Osteocyte (in vitro differentiated cells): ENCODE results near the gene IMPDH1. TPM values are rescaled to one million over a fixed set of nuclear protein-coding genes. Genes with fewer than 3 reads are reported as not detected.

Experiments
- DNase-seq: peaks from one replicate; pipeline ENCODE4 v3.0.0; 2021; ENCODE audit warnings: mixed read lengths; ENCODE audit not compliant: unreplicated experiment; ENCODE audit errors: extremely low spot score
- H3K27ac Mint-ChIP-seq: one replicate; pipeline ENCODE4 v1.8.0; 2021; ENCODE audit warnings: mild to moderate bottlenecking, mixed read lengths; ENCODE audit not compliant: unreplicated experiment
- H3K27me3 Mint-ChIP-seq: one replicate; pipeline ENCODE4 v1.8.0; 2021; ENCODE audit warnings: mixed read lengths; ENCODE audit not compliant: unreplicated experiment
- H3K36me3 Mint-ChIP-seq: one replicate; pipeline ENCODE4 v1.8.0; 2021; ENCODE audit warnings: mixed read lengths; ENCODE audit not compliant: unreplicated experiment
- H3K4me1 Mint-ChIP-seq: one replicate; pipeline ENCODE4 v1.8.0; 2021; ENCODE audit warnings: mixed read lengths; ENCODE audit not compliant: unreplicated experiment
- H3K4me3 Mint-ChIP-seq: one replicate; pipeline ENCODE4 v1.8.0; 2021; ENCODE audit warnings: mild to moderate bottlenecking, moderate library complexity, mixed read lengths; ENCODE audit not compliant: unreplicated experiment
- H3K9me3 Mint-ChIP-seq: one replicate; pipeline ENCODE4 v1.8.0; 2021; ENCODE audit warnings: mixed read lengths; ENCODE audit not compliant: unreplicated experiment
- total RNA-seq: library from RNA; stranded (reverse); gene quantifications from 2 replicates; pipeline ENCODE4 v1.2.1, GENCODE V29; 2021
- TF ChIP-seq, protein P1 (sequence below): fragments of 200-600 bp; sonication (generic); IDR thresholded peaks from 2 replicates; pipeline ENCODE4 v1.5.0; 2021; ENCODE audit warnings: antibody characterized with exemption, mild to moderate bottlenecking, moderate library complexity

Gene IMPDH1
- total RNA-seq, 1 donor from 2014 or later = 33.5 TPM

DNA sequence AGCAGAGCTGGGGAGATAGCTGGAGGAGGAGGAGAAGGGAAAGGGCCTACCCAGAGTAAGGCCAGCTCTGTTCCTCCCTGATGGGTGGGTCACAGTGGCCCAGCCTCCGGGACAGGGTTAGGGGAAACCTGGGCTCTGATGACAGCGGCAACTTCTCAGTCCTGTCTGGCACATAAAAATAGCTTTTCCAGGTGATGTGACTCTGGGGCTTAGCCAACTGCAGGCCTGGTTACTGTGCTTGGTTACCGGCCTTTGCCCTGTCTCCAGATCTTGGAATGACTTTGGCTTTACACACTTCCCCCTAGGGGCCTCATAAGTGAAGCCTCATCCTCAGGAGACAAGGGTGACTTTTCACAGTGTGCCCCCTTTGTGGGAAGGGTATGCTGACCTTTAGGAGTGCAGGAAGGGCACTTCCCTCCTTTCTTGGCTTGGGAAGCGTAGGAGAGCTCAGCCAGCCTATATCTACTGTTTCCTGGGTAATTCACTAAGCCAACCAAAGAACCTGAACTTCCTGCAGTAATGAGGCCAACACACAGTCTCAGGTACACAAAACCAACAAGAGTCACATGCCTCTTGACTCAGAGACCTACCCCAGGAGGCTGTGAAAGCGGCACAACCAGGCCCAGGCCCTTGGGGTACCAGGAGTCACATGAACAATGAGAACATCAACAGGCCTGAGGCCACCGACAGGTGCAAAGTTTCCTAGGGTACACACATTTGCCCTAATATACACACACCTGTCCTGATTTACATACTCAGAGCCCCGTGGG lies 34.2 kb upstream of the IMPDH1 start:
- no peak for DNase-seq
- TF ChIP-seq, protein P1, sequence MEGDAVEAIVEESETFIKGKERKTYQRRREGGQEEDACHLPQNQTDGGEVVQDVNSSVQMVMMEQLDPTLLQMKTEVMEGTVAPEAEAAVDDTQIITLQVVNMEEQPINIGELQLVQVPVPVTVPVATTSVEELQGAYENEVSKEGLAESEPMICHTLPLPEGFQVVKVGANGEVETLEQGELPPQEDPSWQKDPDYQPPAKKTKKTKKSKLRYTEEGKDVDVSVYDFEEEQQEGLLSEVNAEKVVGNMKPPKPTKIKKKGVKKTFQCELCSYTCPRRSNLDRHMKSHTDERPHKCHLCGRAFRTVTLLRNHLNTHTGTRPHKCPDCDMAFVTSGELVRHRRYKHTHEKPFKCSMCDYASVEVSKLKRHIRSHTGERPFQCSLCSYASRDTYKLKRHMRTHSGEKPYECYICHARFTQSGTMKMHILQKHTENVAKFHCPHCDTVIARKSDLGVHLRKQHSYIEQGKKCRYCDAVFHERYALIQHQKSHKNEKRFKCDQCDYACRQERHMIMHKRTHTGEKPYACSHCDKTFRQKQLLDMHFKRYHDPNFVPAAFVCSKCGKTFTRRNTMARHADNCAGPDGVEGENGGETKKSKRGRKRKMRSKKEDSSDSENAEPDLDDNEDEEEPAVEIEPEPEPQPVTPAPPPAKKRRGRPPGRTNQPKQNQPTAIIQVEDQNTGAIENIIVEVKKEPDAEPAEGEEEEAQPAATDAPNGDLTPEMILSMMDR = no peak
- Mint-ChIP-seq H3K36me3 (no peaks in the 10 kb centered on the region), H3K27ac (no peak overlapping the region), H3K4me1 (no peaks in the 10 kb centered on the region), H3K27me3 (peaks cover 11% of the 10 kb centered on the region), H3K9me3 (no peaks in the 10 kb centered on the region), H3K4me3 (no peak overlapping the region)

DNA sequence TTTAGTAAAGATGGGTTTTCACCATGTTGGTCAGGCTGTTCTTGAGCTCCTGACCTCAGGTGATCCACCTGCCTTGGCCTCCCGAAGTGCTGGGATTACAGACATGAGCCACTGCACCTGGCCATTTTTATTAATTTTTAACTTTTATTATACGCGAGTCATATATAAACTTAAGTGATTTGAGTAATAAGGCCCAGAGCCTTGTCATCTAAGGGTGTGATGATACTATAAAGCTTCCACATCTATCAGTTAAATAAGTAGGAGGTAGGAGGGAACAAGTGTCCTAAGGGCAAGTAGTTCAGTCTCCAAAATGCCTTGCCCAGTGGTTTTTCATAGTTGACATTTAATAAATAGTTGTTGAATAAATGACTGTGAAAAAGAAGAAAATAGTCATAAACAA lies 32.6 kb upstream of the IMPDH1 start:
- H3K4me3 Mint-ChIP-seq = no peak overlapping the region
- H3K4me1 Mint-ChIP-seq = no peaks in the 10 kb centered on the region
- peaks cover 14% of the 10 kb centered on the region for H3K27me3 Mint-ChIP-seq
- no peak for DNase-seq
- H3K27ac Mint-ChIP-seq = no peak overlapping the region
- no peaks in the 10 kb centered on the region for H3K9me3 Mint-ChIP-seq
- TF ChIP-seq, protein P1 = no peak
- H3K36me3 Mint-ChIP-seq = no peaks in the 10 kb centered on the region

DNA sequence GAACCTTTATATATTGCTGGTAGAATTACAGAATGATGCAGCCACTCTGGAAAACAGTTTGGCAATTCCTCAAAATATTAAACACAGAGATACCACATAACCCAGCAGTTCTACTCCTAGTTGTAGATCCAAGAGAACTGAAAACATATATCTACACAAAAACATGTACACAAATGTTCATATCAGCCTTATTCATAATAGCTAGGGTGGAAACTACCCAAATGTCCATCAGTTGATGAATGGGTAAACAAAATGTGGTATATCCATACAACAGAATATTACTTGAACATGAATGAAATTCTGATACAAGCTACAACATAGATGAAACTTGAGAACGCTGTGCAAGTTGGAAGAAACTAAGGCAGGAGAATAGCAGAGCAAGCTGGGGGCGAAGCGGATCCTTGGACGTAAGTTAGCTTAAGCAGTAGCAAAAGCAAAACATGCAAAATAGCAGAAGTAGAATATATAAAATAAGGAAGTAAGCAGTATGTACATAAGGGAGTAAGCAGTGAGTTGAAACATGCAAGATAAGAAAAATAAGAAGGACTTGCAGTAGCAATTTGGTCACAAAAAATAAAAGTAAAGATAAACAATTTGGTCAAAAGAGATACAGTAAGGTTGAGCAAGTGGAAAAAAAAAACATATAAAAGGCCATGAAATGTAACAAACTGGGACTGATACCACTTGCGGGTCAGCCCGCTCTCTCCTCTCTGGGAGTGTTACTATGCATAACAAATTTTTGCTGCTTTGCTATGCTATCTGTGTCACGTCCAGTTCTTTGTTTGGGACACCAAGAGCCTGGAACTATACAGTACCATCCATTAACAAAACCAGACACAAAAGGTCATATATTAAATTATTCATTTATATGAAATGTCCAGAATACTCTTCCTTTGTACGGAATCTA lies 27.9 kb upstream of the IMPDH1 start:
- Mint-ChIP-seq H3K27ac (no peak overlapping the region), H3K27me3 (peaks cover 29% of the 10 kb centered on the region), H3K4me1 (no peaks in the 10 kb centered on the region), H3K4me3 (no peak overlapping the region), H3K9me3 (no peaks in the 10 kb centered on the region), H3K36me3 (no peaks in the 10 kb centered on the region)
- TF ChIP-seq, protein P1 = no peak
- DNase-seq = no peak

DNA sequence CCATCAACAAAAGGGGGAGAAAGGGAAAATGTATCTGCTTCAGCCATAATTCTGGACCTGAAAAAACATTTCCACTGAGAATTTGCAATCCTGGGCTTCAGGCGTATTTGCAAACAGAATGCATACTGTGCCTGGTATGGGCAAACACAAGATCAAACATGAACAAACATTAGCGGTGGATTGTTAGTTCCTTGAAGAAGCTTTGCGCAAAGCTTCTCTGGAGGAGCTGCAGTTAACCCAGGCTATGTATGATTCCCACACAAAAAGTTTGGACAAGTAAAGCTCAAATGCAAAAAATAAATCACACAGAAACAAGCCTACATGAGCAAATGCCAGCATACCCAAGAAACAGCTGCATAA lies 25.5 kb upstream of the IMPDH1 start:
- Mint-ChIP-seq H3K27ac (no peak overlapping the region), H3K4me1 (peaks cover 4% of the 10 kb centered on the region), H3K9me3 (no peaks in the 10 kb centered on the region), H3K36me3 (no peaks in the 10 kb centered on the region), H3K27me3 (peaks cover 27% of the 10 kb centered on the region), H3K4me3 (no peak overlapping the region)
- TF ChIP-seq, protein P1 = no peak
- DNase-seq = no peak
